GF-D8 (cell line): ENCODE results near the gene MYO15A.
A peak's percentile ranks its signal among the peaks of the same experiment; 100 is the strongest.

Experiments used
- DNase-seq: peaks from one replicate; lab custom pipeline; 2025; lab: John Stamatoyannopoulos, UW

The MYO15A gene

GRCh38 chr17:18224053-18224386 lies 115.5 kb downstream of the MYO15A start:
- DNase-seq = no peak

- no peak for DNase-seq
These were observed 116.0 kb downstream of the MYO15A start for GRCh38 chr17:18224387-18225120.

- peak; percentile 33 for DNase-seq
These were observed 116.6 kb downstream of the MYO15A start, which contains the start of gene LLGL1 for GRCh38 chr17:18225121-18225641. Gene LLGL1, plus strand, starts transcription at chr17:18225635. Its CDS starts 48 bp downstream, at chr17:18225683.

- DNase-seq = no peak
These were observed 117.2 kb downstream of the MYO15A start for GRCh38 chr17:18225642-18226283.

GRCh38 chr17:18226284-18226945 lies 117.9 kb downstream of the MYO15A start:
- DNase-seq = no peak

- DNase-seq = no peak
These were observed 119.1 kb downstream of the MYO15A start for GRCh38 chr17:18227635-18228034.

GRCh38 chr17:18228176-18228682 lies 119.7 kb downstream of the MYO15A start:
- no peak for DNase-seq

GRCh38 chr17:18229254-18229653 lies 120.7 kb downstream of the MYO15A start:
- no peak for DNase-seq
